Trophoblast cell (in vitro differentiated cells and primary cell): Measurements from ENCODE around the gene ME1.
A peak's percentile ranks its signal among the peaks of the same experiment; 100 is the strongest.

Source experiments
- DNase-seq, 2 donors: peaks; one replicate each; pipeline ENCODE4 v3.0.0-alpha.2; 2016
- H2AFZ ChIP-seq: 2 replicates; pipeline ENCODE4 v1.6.1; 2013; ENCODE audit warnings: low read length, moderate library complexity, mild to moderate bottlenecking; ENCODE audit not compliant: insufficient read depth, poor library complexity
- H2AK5ac ChIP-seq: 2 replicates; pipeline ENCODE4 v1.6.1; 2013; ENCODE audit warnings: mild to moderate bottlenecking, low read length
- H2BK120ac ChIP-seq: 2 replicates; pipeline ENCODE4 v1.6.1; 2013; ENCODE audit warnings: low read length, mild to moderate bottlenecking, moderate library complexity; ENCODE audit not compliant: insufficient read depth, poor library complexity
- H2BK12ac ChIP-seq: 2 replicates; pipeline ENCODE4 v1.6.1; 2013; ENCODE audit warnings: mild to moderate bottlenecking, low read length, moderate library complexity
- H2BK5ac ChIP-seq: 2 replicates; pipeline ENCODE4 v1.6.1; 2013; ENCODE audit warnings: low read length, low read depth, moderate library complexity, mild to moderate bottlenecking; ENCODE audit not compliant: poor library complexity
- H3K14ac ChIP-seq: 2 replicates; pipeline ENCODE4 v1.6.1; 2013; ENCODE audit warnings: mild to moderate bottlenecking, low read length
- H3K18ac ChIP-seq: 2 replicates; pipeline ENCODE4 v1.6.1; 2013; ENCODE audit warnings: mild to moderate bottlenecking, low read length
- H3K23ac ChIP-seq: 2 replicates; pipeline ENCODE4 v1.6.1; 2013; ENCODE audit warnings: low read length
- H3K27ac ChIP-seq: 2 replicates; pipeline ENCODE4 v1.5.1; 2013; ENCODE audit warnings: low read depth, mild to moderate bottlenecking, inconsistent platforms, low read length, moderate library complexity
- H3K27me3 ChIP-seq: 2 replicates; pipeline ENCODE4 v1.6.1; 2013; ENCODE audit warnings: inconsistent platforms, mild to moderate bottlenecking, low read length, moderate library complexity; ENCODE audit not compliant: insufficient read depth
- H3K36me3 ChIP-seq, 2 experiments: 1 replicate in 1 of 2; 2 replicates in 1 of 2; pipeline ENCODE4 v1.6.1; 2013; ENCODE audit warnings: low read length in 2 of 2, mild to moderate bottlenecking in 2 of 2, moderate library complexity in 1 of 2; ENCODE audit not compliant: insufficient read depth in 2 of 2, control insufficient read depth in 1 of 2
- H3K4ac ChIP-seq: 2 replicates; pipeline ENCODE4 v1.6.1; 2013; ENCODE audit warnings: low read depth, mild to moderate bottlenecking, low read length, moderate library complexity
- H3K4me1 ChIP-seq, 2 experiments: 1 replicate in 1 of 2; 2 replicates in 1 of 2; pipeline ENCODE4 v1.6.1; 2013; ENCODE audit warnings: low read length in 2 of 2, mild to moderate bottlenecking in 2 of 2, moderate library complexity in 1 of 2; ENCODE audit not compliant: insufficient read depth in 2 of 2, control insufficient read depth in 1 of 2
- H3K4me2 ChIP-seq: 2 replicates; pipeline ENCODE4 v1.6.1; 2013; ENCODE audit warnings: inconsistent platforms, mild to moderate bottlenecking, low read length, moderate library complexity
- H3K4me3 ChIP-seq: 2 replicates; pipeline ENCODE4 v1.5.1; 2013; ENCODE audit warnings: mild to moderate bottlenecking, low read depth, low read length, inconsistent platforms
- H3K79me1 ChIP-seq: one replicate; pipeline ENCODE4 v1.6.1; 2013; ENCODE audit warnings: low read length
- H3K79me2 ChIP-seq: 2 replicates; pipeline ENCODE4 v1.6.1; 2013; ENCODE audit warnings: low read length, mild to moderate bottlenecking; ENCODE audit not compliant: control insufficient read depth, insufficient read depth, poor library complexity
- H3K9ac ChIP-seq: 2 replicates; pipeline ENCODE4 v1.6.1; 2013; ENCODE audit warnings: mild to moderate bottlenecking, low read length
- H3K9me3 ChIP-seq: 2 replicates; pipeline ENCODE4 v1.6.1; 2013; ENCODE audit warnings: low read depth, mild to moderate bottlenecking, control low read depth, inconsistent platforms, low read length; ENCODE audit not compliant: insufficient read depth
- H4K12ac ChIP-seq: 2 replicates; pipeline ENCODE4 v1.6.1; 2013; ENCODE audit warnings: low read depth, mild to moderate bottlenecking, low read length, moderate library complexity
- H4K8ac ChIP-seq: 2 replicates; pipeline ENCODE4 v1.6.1; 2013; ENCODE audit warnings: low read depth, mild to moderate bottlenecking, low read length, moderate library complexity
- H4K91ac ChIP-seq: one replicate; pipeline ENCODE4 v1.6.1; 2013; ENCODE audit warnings: low read depth, mild to moderate bottlenecking, low read length, moderate library complexity
- WGBS: extraction: QIAGEN DNeasy Blood & Tissue Kit; methylation state at CpG from one replicate; pipeline ENCODE4 v1.1.7; 2013; ENCODE audit warnings: missing lambda C conversion rate; ENCODE audit not compliant: insufficient read length, insufficient coverage; ENCODE audit errors: extremely low coverage; 5-methylcytosine and 5-hydroxymethylcytosine counted together

ME1 gene

GRCh38 chr6:83436674-83437073 lies 5.8 kb upstream of the ME1 start:
- Histone ChIP-seq H3K4me3 (no peak overlapping the region), H3K9me3 (no peaks in the 10 kb centered on the region), H2BK12ac (no peak overlapping the region), H3K14ac (no peak overlapping the region), H2BK5ac (no peak overlapping the region), H3K18ac (no peak overlapping the region), H3K79me1 (no peaks in the 10 kb centered on the region), H3K79me2 (no peaks in the 10 kb centered on the region), H2AFZ (no peak overlapping the region), H3K4me2 (no peak overlapping the region), H3K4me1 (no peaks in the 10 kb centered on the region), H3K27me3 (no peaks in the 10 kb centered on the region), H3K9ac (no peak overlapping the region), H3K23ac (no peak overlapping the region), H3K27ac (no peak overlapping the region), H3K4ac (no peak overlapping the region), H3K36me3 (no peaks in the 10 kb centered on the region), H2AK5ac (no peak overlapping the region), H4K8ac (no peak overlapping the region), H4K12ac (no peak overlapping the region), H4K91ac (no peak overlapping the region), H2BK120ac (no peak overlapping the region)
- no peak for DNase-seq

GRCh38 chr6:83433177-83433576 lies 2.3 kb upstream of the ME1 start:
- no peaks in the 10 kb centered on the region for H3K9me3 ChIP-seq
- no peak overlapping the region for H2BK5ac ChIP-seq

DNA sequence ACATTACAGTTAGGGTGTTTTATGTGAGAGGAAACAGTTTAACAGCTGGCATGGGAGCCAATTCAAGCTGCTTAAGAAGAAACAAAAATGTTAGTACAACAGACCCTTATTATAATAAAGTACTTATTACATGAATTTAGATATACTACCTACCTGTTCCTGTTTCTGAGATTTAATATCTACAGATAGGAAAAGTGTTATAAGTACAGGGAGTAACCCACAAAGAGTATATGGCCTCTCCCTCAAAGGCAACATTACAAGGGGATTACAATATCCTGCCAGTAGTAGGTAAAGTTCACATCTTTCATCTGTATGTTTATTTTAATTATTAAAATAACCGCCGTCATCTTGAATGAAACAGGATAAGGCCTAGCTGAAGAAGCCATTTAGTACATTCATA lies 1.8 kb upstream of the ME1 start:
- H3K27ac ChIP-seq, result no peak overlapping the region
- H3K4me2 ChIP-seq, result no peak overlapping the region
- DNase-seq, result no peak
- no peak overlapping the region for H3K4me3 ChIP-seq
- no peak overlapping the region for H3K14ac ChIP-seq
- H2BK12ac ChIP-seq, result no peak overlapping the region
- H3K18ac ChIP-seq, result no peak overlapping the region
- no peak overlapping the region for H2BK120ac ChIP-seq
- H2BK5ac ChIP-seq, result no peak overlapping the region
- no peak overlapping the region for H2AK5ac ChIP-seq
- H4K8ac ChIP-seq, result no peak overlapping the region
- H3K36me3 ChIP-seq, result no peaks in the 10 kb centered on the region
- H3K4ac ChIP-seq, result no peak overlapping the region
- H3K9ac ChIP-seq, result no peak overlapping the region
- H3K79me2 ChIP-seq, result peaks cover 8% of the 10 kb centered on the region
- no peak overlapping the region for H4K12ac ChIP-seq
- WGBS, result no CpG with 5 or more reads among the region's 2 CpGs
- H4K91ac ChIP-seq, result no peak overlapping the region
- no peak overlapping the region for H3K23ac ChIP-seq
- no peaks in the 10 kb centered on the region for H3K27me3 ChIP-seq
- peaks cover 11% of the 10 kb centered on the region for H3K79me1 ChIP-seq
- no peak overlapping the region for H2AFZ ChIP-seq
- H3K4me1 ChIP-seq, result peaks cover 5 to 11% of the 10 kb centered on the region in 2 experiments
- H3K9me3 ChIP-seq, result no peaks in the 10 kb centered on the region

More at GRCh38 chr6:83433177-83433576, 2.3 kb upstream of the ME1 start:
- no peak overlapping the region for H3K4me2 ChIP-seq
- no peaks in the 10 kb centered on the region for H3K36me3 ChIP-seq
- no peak overlapping the region for H3K4me3 ChIP-seq
- H3K4ac ChIP-seq, result no peak overlapping the region
- H3K18ac ChIP-seq, result no peak overlapping the region
- H3K23ac ChIP-seq, result no peak overlapping the region
- no peak overlapping the region for H2AK5ac ChIP-seq
- no peak overlapping the region for H3K14ac ChIP-seq
- no peak for DNase-seq
- H3K27ac ChIP-seq, result no peak overlapping the region
- no peak overlapping the region for H4K8ac ChIP-seq
- H3K79me2 ChIP-seq, result peaks cover 8% of the 10 kb centered on the region
- no peak overlapping the region for H4K12ac ChIP-seq
- H2BK120ac ChIP-seq, result no peak overlapping the region
- H2BK12ac ChIP-seq, result no peak overlapping the region
- no peak overlapping the region for H3K9ac ChIP-seq
- peaks cover 5 to 11% of the 10 kb centered on the region in 2 experiments for H3K4me1 ChIP-seq
- H3K27me3 ChIP-seq, result no peaks in the 10 kb centered on the region
- no peak overlapping the region for H2AFZ ChIP-seq
- H4K91ac ChIP-seq, result no peak overlapping the region
- H3K79me1 ChIP-seq, result peaks cover 11% of the 10 kb centered on the region

- peak overlapping the region; percentile 81 for H3K4me3 ChIP-seq
- no peaks in the 10 kb centered on the region for H3K27me3 ChIP-seq
- H2AK5ac ChIP-seq, result no peak overlapping the region
- H2BK120ac ChIP-seq, result peak overlapping the region; percentile 58
- H3K27ac ChIP-seq, result no peak overlapping the region
- peaks cover 5 to 11% of the 10 kb centered on the region in 2 experiments for H3K4me1 ChIP-seq
- H3K9me3 ChIP-seq, result no peaks in the 10 kb centered on the region
- peak overlapping the region; percentile 79 for H4K8ac ChIP-seq
- peak overlapping the region; percentile 97 for H3K4me2 ChIP-seq
- no peak overlapping the region for H3K4ac ChIP-seq
- H2BK5ac ChIP-seq, result peak overlapping the region; percentile 65
- no CpG with 5 or more reads among the region's 19 CpGs for WGBS
- peak overlapping the region; percentile 79 for H3K18ac ChIP-seq
- peak overlapping the region; percentile 72 for H2BK12ac ChIP-seq
- H3K23ac ChIP-seq, result no peak overlapping the region
- peak overlapping the region; percentile 91 for H2AFZ ChIP-seq
- H3K79me1 ChIP-seq, result peaks cover 11% of the 10 kb centered on the region
- H3K9ac ChIP-seq, result no peak overlapping the region
- H4K91ac ChIP-seq, result peak overlapping the region; percentile 91
- H3K14ac ChIP-seq, result peak overlapping the region; percentile 81
- peaks cover 8% of the 10 kb centered on the region for H3K79me2 ChIP-seq
- DNase-seq, result no peak
- no peaks in the 10 kb centered on the region for H3K36me3 ChIP-seq
- peak overlapping the region; percentile 68 for H4K12ac ChIP-seq
These were observed 799 bp upstream of the ME1 start for GRCh38 chr6:83431545-83432155.
